ENCODE measurements around the gene MAPK7. TPM values are rescaled to one million over a fixed set of nuclear protein-coding genes. Genes with fewer than 3 reads are reported as not detected.

Gene MAPK7
- total and polyA plus RNA-seq, 2 of the 4 experiments (the other 2 are of a cell fraction), result 9.7 to 25.4 TPM

DNA sequence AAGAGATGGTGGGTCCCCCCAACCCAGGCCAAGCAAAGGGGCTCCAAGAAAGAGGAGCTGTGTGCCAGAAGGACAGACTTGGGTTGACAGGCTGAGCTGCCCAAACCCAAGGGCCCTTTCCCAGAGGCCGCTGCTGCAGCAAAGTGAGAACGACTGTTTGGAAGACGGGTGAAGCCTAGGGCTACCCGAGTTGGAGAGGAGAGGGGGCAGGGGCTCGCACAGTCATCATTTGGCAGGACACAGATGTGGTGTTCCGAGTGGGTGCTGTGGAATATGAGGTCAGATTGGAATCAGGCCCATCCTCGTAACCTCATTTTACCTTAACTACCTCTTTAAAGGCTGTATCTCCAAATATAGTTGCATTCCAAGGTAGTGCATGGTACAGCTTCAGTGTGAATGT is 14.0 kb downstream of the MAPK7 start:
- CTCF ChIA-PET, result no interaction called here
- Histone ChIP-seq H3K4me2 (ENCODE audit: low read depth, low read length) (no peak overlapping the region), H3K23ac (ENCODE audit: low read depth, low read length) (no peak overlapping the region), H2BK120ac (ENCODE audit: low read depth, low read length) (no peak overlapping the region), H3K4ac (ENCODE audit: low read depth, low read length) (no peak overlapping the region; the same call in 1 of the 2 replicates), H2BK15ac (ENCODE audit: low read depth, low read length) (no peak overlapping the region), H3K36me3 (ENCODE audit: control insufficient read depth, insufficient read depth, low read length) (no peaks in the 10 kb centered on the region), H3K14ac (replicated peaks; ENCODE audit: low read depth, low read length) (no peak overlapping the region), H2AK9ac (replicated peaks; ENCODE audit: low read depth, low read length, poor library complexity) (no peak overlapping the region), H3K27ac (ENCODE audit: insufficient read depth, low read length) (no peak overlapping the region), H2AFZ (replicated peaks; ENCODE audit: low read length, poor library complexity) (no peak overlapping the region), H4K20me1 (ENCODE audit: insufficient read depth, low read length) (no peaks in the 10 kb centered on the region), H4K8ac (ENCODE audit: low read depth in 2 of 2, low read length in 2 of 2) (no peak overlapping the region), H3K18ac (ENCODE audit: low read depth, low read length) (no peak overlapping the region), H3K9me1 (ENCODE audit: insufficient read depth, low read length) (peaks cover 17% of the 10 kb centered on the region), H3K4me1 (ENCODE audit: control insufficient read depth, insufficient read depth, low read length) (peaks cover 21% of the 10 kb centered on the region), H3K9me3 (ENCODE audit: control insufficient read depth, insufficient read depth, low read length) (no peaks in the 10 kb centered on the region), H3K9ac (ENCODE audit: low read depth, low read length) (no peak overlapping the region), H3K56ac (ENCODE audit: extremely low read depth, insufficient read depth, low read length) (no peak overlapping the region), H4K91ac (ENCODE audit: insufficient read depth, low read depth, low read length) (no peak overlapping the region), H2BK5ac (ENCODE audit: low read depth, low read length, poor library complexity, severe bottlenecking) (no peak overlapping the region), H3K79me1 (ENCODE audit: low read depth in 1 of 2, low read length in 2 of 2) (no peaks in the 10 kb centered on the region), H3K27me3 (ENCODE audit: control insufficient read depth, insufficient read depth, low read length) (no peaks in the 10 kb centered on the region), H2AK5ac (ENCODE audit: low read depth, low read length) (no peak overlapping the region), H3K4me3 (ENCODE audit: insufficient read depth, low read depth, low read length) (no peak overlapping the region), H2BK20ac (ENCODE audit: low read depth, low read length) (no peak overlapping the region), H4K5ac (ENCODE audit: low read depth, low read length) (no peak overlapping the region)
- ATAC-seq (ENCODE audit: low read depth) (no peak), DNase-seq (no peak)
- dilution Hi-C loops (cut with HindIII; ENCODE audit: low sequenced_read_pairs, unreplicated experiment), result no loop called here
- intact Hi-C loops (cut with micrococcal nuclease), result no loop called here
- no CpG with 5 or more reads among the region's 7 CpGs for WGBS, 2 experiments (ENCODE audit: extremely low coverage in 2 of 2, insufficient read length in 1 of 2)
- no TSS peak for BruUV-seq (replicated peaks)
- TF ChIP-seq MAFK (IDR thresholded peaks at IDR 0.05; ENCODE audit: low read depth, low read length) (no peak), POLR2A (IDR thresholded peaks at IDR 0.05; ENCODE audit: low read depth, low read length) (no peak), BHLHE40 (IDR thresholded peaks at IDR 0.05; ENCODE audit: low read depth, low read length) (no peak), MXI1 (IDR thresholded peaks at IDR 0.05; ENCODE audit: borderline replicate concordance, low read depth, low read length) (no peak), FOS (IDR thresholded peaks at IDR 0.05; ENCODE audit: low read depth, low read length) (no peak), RCOR1 (IDR thresholded peaks at IDR 0.05; ENCODE audit: insufficient replicate concordance, low read length) (no peak), SMC3 (IDR thresholded peaks at IDR 0.05; ENCODE audit: low read depth, low read length) (no peak), CHD1 (IDR thresholded peaks at IDR 0.05; ENCODE audit: low read depth, low read length) (no peak), RFX5 (IDR thresholded peaks at IDR 0.05; ENCODE audit: low read depth, low read length) (no peak)
- TF ChIP-seq, protein P1, sequence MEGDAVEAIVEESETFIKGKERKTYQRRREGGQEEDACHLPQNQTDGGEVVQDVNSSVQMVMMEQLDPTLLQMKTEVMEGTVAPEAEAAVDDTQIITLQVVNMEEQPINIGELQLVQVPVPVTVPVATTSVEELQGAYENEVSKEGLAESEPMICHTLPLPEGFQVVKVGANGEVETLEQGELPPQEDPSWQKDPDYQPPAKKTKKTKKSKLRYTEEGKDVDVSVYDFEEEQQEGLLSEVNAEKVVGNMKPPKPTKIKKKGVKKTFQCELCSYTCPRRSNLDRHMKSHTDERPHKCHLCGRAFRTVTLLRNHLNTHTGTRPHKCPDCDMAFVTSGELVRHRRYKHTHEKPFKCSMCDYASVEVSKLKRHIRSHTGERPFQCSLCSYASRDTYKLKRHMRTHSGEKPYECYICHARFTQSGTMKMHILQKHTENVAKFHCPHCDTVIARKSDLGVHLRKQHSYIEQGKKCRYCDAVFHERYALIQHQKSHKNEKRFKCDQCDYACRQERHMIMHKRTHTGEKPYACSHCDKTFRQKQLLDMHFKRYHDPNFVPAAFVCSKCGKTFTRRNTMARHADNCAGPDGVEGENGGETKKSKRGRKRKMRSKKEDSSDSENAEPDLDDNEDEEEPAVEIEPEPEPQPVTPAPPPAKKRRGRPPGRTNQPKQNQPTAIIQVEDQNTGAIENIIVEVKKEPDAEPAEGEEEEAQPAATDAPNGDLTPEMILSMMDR (conservative IDR thresholded peaks at IDR 0.05; ENCODE audit: low read depth, low read length), result no peak
- TF ChIP-seq, protein P2, sequence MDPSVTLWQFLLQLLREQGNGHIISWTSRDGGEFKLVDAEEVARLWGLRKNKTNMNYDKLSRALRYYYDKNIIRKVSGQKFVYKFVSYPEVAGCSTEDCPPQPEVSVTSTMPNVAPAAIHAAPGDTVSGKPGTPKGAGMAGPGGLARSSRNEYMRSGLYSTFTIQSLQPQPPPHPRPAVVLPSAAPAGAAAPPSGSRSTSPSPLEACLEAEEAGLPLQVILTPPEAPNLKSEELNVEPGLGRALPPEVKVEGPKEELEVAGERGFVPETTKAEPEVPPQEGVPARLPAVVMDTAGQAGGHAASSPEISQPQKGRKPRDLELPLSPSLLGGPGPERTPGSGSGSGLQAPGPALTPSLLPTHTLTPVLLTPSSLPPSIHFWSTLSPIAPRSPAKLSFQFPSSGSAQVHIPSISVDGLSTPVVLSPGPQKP (IDR thresholded peaks at IDR 0.05; ENCODE audit: borderline replicate concordance, low read depth, low read length), result no peak
- TF ChIP-seq, protein P3, sequence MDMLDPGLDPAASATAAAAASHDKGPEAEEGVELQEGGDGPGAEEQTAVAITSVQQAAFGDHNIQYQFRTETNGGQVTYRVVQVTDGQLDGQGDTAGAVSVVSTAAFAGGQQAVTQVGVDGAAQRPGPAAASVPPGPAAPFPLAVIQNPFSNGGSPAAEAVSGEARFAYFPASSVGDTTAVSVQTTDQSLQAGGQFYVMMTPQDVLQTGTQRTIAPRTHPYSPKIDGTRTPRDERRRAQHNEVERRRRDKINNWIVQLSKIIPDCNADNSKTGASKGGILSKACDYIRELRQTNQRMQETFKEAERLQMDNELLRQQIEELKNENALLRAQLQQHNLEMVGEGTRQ (IDR thresholded peaks at IDR 0.05; ENCODE audit: low read depth, low read length), result no peak
- in situ Hi-C loops (cut with MboI; ENCODE audit: low sequenced_read_pairs), result no loop called here
- POLR2A ChIA-PET (ENCODE audit: unreplicated experiment), result no interaction called here

All from IMR-90 (cell line).